ENCODE results near the gene KRT23. TPM values are rescaled to one million over a fixed set of nuclear protein-coding genes. Genes with fewer than 3 reads are reported as not detected.

KRT23 gene
- polyA plus RNA-seq, 1 donor from 2014 or later: 0.37 TPM

DNA sequence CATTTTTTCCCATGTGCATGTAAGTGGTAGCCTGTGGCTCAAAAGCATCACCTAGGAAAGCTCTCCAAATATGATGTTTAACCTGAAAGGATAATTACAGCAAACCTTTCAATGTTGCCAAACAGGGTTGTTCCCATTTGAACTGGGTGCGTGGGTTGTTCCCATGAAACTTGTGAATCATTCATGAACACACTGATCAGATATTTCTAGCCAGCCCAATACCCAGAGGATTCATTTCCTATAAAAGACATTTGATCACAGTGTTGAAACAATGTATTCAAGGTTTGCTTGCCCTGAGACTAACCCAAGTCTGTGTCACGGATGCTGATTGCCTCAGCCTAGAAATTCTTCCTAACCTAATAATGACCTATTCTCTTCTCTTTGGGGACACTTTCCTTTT is 16.4 kb upstream of the KRT23 start:
- Histone ChIP-seq H3K9ac (ENCODE audit: low read length) (no peak overlapping the region), H3K4me2 (ENCODE audit: low read length) (no peak overlapping the region), H4K20me1 (ENCODE audit: insufficient read depth) (no peaks in the 10 kb centered on the region), H3K79me2 (replicated peaks; ENCODE audit: insufficient read depth, low read length) (no peaks in the 10 kb centered on the region), H3K36me3 (ENCODE audit: insufficient read depth, low read length) (no peaks in the 10 kb centered on the region), H3K4me3 (ENCODE audit: low read length) (no peak overlapping the region), H3F3A (ENCODE audit: insufficient read depth, low read length, poor library complexity, severe bottlenecking) (no peaks in the 10 kb centered on the region), H3K27me3 (ENCODE audit: insufficient read depth, low read depth, low read length) (no peaks in the 10 kb centered on the region), H3K9me2 (ENCODE audit: insufficient read depth, low read length) (no peaks in the 10 kb centered on the region), H3K9me3 (ENCODE audit: low read length) (no peaks in the 10 kb centered on the region), H2AFZ (ENCODE audit: low read depth, low read length) (no peak overlapping the region), H3K27ac (ENCODE audit: low read length) (no peak overlapping the region)
- TF ChIP-seq SMC3 (conservative IDR thresholded peaks at IDR 0.05; ENCODE audit: poor library complexity): no peak
- TF ChIP-seq, protein P1, sequence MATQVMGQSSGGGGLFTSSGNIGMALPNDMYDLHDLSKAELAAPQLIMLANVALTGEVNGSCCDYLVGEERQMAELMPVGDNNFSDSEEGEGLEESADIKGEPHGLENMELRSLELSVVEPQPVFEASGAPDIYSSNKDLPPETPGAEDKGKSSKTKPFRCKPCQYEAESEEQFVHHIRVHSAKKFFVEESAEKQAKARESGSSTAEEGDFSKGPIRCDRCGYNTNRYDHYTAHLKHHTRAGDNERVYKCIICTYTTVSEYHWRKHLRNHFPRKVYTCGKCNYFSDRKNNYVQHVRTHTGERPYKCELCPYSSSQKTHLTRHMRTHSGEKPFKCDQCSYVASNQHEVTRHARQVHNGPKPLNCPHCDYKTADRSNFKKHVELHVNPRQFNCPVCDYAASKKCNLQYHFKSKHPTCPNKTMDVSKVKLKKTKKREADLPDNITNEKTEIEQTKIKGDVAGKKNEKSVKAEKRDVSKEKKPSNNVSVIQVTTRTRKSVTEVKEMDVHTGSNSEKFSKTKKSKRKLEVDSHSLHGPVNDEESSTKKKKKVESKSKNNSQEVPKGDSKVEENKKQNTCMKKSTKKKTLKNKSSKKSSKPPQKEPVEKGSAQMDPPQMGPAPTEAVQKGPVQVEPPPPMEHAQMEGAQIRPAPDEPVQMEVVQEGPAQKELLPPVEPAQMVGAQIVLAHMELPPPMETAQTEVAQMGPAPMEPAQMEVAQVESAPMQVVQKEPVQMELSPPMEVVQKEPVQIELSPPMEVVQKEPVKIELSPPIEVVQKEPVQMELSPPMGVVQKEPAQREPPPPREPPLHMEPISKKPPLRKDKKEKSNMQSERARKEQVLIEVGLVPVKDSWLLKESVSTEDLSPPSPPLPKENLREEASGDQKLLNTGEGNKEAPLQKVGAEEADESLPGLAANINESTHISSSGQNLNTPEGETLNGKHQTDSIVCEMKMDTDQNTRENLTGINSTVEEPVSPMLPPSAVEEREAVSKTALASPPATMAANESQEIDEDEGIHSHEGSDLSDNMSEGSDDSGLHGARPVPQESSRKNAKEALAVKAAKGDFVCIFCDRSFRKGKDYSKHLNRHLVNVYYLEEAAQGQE (IDR thresholded peaks at IDR 0.05; ENCODE audit: borderline replicate concordance): no peak
- no peak for TF ChIP-seq EP300 (conservative IDR thresholded peaks at IDR 0.05; ENCODE audit: poor library complexity, severe bottlenecking)
- no peak for TF ChIP-seq TAF1 (IDR thresholded peaks at IDR 0.05; ENCODE audit: low read depth)
- TF ChIP-seq RAD21 (conservative IDR thresholded peaks at IDR 0.05): no peak
- TF ChIP-seq EZH2 (IDR thresholded peaks at IDR 0.05; ENCODE audit: borderline replicate concordance, insufficient read depth, low read length, poor library complexity, severe bottlenecking): no peak
- TF ChIP-seq MXI1 (conservative IDR thresholded peaks at IDR 0.05; ENCODE audit: poor library complexity, severe bottlenecking): no peak
- no peak for TF ChIP-seq POLR2AphosphoS5 (IDR thresholded peaks at IDR 0.05)
- TF ChIP-seq, protein P2, sequence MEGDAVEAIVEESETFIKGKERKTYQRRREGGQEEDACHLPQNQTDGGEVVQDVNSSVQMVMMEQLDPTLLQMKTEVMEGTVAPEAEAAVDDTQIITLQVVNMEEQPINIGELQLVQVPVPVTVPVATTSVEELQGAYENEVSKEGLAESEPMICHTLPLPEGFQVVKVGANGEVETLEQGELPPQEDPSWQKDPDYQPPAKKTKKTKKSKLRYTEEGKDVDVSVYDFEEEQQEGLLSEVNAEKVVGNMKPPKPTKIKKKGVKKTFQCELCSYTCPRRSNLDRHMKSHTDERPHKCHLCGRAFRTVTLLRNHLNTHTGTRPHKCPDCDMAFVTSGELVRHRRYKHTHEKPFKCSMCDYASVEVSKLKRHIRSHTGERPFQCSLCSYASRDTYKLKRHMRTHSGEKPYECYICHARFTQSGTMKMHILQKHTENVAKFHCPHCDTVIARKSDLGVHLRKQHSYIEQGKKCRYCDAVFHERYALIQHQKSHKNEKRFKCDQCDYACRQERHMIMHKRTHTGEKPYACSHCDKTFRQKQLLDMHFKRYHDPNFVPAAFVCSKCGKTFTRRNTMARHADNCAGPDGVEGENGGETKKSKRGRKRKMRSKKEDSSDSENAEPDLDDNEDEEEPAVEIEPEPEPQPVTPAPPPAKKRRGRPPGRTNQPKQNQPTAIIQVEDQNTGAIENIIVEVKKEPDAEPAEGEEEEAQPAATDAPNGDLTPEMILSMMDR (IDR thresholded peaks at IDR 0.05; ENCODE audit: poor library complexity, severe bottlenecking): no peak

DNA sequence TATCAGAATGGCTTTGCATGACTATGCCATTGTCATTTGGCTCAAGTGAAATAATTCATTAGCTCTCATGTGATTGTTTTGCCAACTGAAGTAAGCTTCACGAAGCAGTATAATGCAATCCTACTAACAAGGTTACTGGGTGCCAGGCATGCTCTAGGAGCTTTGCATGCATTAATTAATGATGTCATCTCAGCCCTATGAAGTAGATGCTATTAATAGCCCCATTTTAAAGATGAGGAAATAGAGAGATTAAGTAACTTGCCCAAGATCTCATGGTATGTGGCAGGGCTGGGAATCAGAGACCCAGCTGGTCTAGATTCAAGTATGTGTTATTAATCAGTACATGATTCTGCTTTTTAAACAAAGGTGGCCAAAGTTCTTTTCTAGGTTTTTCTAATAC is 15.2 kb upstream of the KRT23 start:
- H3K9me2 ChIP-seq (ENCODE audit: insufficient read depth, low read length): no peaks in the 10 kb centered on the region
- H3K9me3 ChIP-seq (ENCODE audit: low read length): no peaks in the 10 kb centered on the region
- H3K36me3 ChIP-seq (ENCODE audit: insufficient read depth, low read length): no peaks in the 10 kb centered on the region
- no peak overlapping the region for H3K9ac ChIP-seq (ENCODE audit: low read length)
- H3K4me2 ChIP-seq (ENCODE audit: low read length): no peak overlapping the region
- H3K79me2 ChIP-seq (replicated peaks; ENCODE audit: insufficient read depth, low read length): no peaks in the 10 kb centered on the region
- no peak overlapping the region for H3K4me3 ChIP-seq (ENCODE audit: low read length)
- no peaks in the 10 kb centered on the region for H3K27me3 ChIP-seq (ENCODE audit: insufficient read depth, low read depth, low read length)
- no peak for TF ChIP-seq EZH2 (IDR thresholded peaks at IDR 0.05; ENCODE audit: borderline replicate concordance, insufficient read depth, low read length, poor library complexity, severe bottlenecking)
- no peak for TF ChIP-seq SMC3 (conservative IDR thresholded peaks at IDR 0.05; ENCODE audit: poor library complexity)
- no peak for TF ChIP-seq RAD21 (conservative IDR thresholded peaks at IDR 0.05)
- TF ChIP-seq MXI1 (conservative IDR thresholded peaks at IDR 0.05; ENCODE audit: poor library complexity, severe bottlenecking): no peak
- TF ChIP-seq, protein P2 (IDR thresholded peaks at IDR 0.05; ENCODE audit: poor library complexity, severe bottlenecking): no peak
- TF ChIP-seq, protein P1 (IDR thresholded peaks at IDR 0.05; ENCODE audit: borderline replicate concordance): no peak
- TF ChIP-seq POLR2AphosphoS5 (IDR thresholded peaks at IDR 0.05): no peak
- TF ChIP-seq TAF1 (IDR thresholded peaks at IDR 0.05; ENCODE audit: low read depth): no peak
- no peak for TF ChIP-seq EP300 (conservative IDR thresholded peaks at IDR 0.05; ENCODE audit: poor library complexity, severe bottlenecking)
- no peak overlapping the region for H2AFZ ChIP-seq (ENCODE audit: low read depth, low read length)
- no peaks in the 10 kb centered on the region for H3F3A ChIP-seq (ENCODE audit: insufficient read depth, low read length, poor library complexity, severe bottlenecking)
- no peaks in the 10 kb centered on the region for H4K20me1 ChIP-seq (ENCODE audit: insufficient read depth)
- H3K27ac ChIP-seq (ENCODE audit: low read length): no peak overlapping the region

Measured in neural cell (in vitro differentiated cells).